ENCODE results near the gene CASK.

Gene CASK

GRCh38 chrX:41909068-41909467 is 14.3 kb downstream of the CASK start:
- no peak for DNase-seq (ENCODE audit: low spot score)

GRCh38 chrX:41906515-41907187 is 16.7 kb downstream of the CASK start:
- no peak for DNase-seq (ENCODE audit: low spot score)

- DNase-seq (ENCODE audit: low spot score) = no peak
Observed at GRCh38 chrX:41903544-41903943, 19.8 kb downstream of the CASK start.

DNA sequence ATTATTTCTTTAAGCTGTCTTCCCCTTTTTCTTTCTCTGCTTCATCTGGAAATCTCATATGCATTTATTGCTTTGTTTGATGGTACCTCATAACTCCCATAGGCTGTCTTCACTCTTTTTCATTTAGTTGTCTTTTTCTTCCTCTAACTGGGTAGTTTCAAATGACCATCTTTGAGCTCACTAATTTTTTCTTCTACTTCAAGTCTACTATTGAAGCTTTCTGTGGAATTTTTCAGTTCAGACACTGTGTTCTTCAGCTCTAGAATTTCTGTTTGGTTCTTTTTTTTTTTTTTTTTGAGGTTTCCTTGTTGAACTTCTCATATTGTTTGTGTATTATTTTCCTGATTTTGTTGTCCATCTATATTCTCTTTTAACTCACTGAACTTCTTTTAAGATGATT is 23.0 kb downstream of the CASK start:
- DNase-seq (ENCODE audit: low spot score) = no peak

DNA sequence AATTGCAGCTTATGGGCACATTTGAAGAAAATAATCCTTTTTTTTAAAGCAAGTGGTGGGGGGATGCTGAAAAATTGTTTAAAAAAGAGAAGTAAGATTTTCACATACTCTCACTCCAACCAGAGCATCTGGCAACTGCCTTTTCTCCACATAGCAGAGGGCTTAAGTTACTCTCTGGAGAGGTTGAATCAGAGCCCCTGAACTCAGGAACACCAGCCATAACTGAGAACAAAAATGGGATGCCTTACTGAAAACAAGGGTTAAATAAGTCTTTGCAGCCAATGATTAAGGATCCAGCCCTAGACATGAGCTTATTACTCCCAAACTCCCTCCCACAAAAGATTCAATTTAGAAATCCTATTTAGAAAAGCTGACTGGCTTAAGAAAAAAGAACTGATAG is 27.5 kb downstream of the CASK start:
- no peak for DNase-seq (ENCODE audit: low spot score)

GRCh38 chrX:41890026-41890423 is 33.3 kb downstream of the CASK start:
- DNase-seq (ENCODE audit: low spot score) = no peak

DNA sequence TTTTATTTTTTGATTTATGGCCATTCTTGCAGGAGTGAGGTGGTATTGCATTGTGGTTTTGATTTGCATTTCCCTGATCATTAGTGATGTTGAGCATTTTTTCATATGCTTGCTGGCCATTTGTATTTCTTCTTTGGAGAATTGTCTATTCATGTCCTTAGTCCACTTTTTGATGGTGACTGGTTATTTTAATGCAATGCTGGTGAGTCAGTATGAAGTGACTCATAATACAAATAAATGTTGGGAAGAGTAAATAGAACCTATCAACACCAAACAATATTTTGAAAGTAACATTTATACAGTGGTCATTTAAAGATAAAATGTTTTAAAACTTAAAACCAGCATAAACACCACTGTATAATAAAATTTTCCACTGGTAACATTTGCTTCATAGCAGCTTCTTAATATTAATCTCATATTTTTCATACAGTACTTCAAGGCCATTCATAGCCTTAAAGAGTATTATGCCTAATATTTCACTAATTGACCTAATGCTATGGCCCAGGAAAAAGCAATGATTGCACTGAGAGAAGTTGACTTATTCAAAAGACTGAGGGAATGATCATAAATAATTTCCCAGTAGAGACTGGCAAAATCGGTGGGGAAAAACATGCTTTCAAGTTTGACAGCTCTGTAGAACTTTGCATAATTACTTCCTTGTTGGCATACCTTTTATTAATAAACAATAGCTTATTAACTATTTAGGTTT is 33.9 kb downstream of the CASK start:
- DNase-seq (ENCODE audit: low spot score) = peak; percentile 2

- DNase-seq (ENCODE audit: low spot score) = no peak
Observed at GRCh38 chrX:41887691-41888090, 35.7 kb downstream of the CASK start.

DNA sequence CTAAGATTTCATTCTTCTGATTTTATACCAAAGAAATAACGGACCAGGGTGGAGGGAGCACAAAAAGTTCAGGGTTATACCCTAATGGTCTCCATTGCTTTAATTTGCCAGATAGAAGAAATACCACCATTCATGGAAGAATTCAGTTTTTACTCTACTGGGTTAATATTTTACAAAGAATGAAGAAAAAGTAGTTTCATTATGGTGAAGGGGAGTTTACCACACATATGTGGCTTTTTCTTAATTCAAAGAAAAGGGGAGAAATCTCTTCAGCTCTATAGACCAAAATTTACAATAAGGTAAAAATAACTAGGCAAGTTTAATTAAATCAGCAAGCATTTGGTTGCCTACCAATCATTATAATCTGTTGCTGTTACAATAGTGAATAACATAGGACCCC is 37.6 kb downstream of the CASK start:
- no peak for DNase-seq (ENCODE audit: low spot score)

- DNase-seq (ENCODE audit: low spot score) = no peak
Observed at GRCh38 chrX:41881166-41881565, 42.2 kb downstream of the CASK start.

- no peak for DNase-seq (ENCODE audit: low spot score)
Observed at GRCh38 chrX:41877167-41877566, 46.2 kb downstream of the CASK start.

- DNase-seq (ENCODE audit: low spot score) = no peak
Observed at GRCh38 chrX:41875142-41875541, 48.2 kb downstream of the CASK start.

GRCh38 chrX:41870719-41871151 is 52.6 kb downstream of the CASK start:
- DNase-seq (ENCODE audit: low spot score) = no peak

GRCh38 chrX:41868392-41868977 is 54.9 kb downstream of the CASK start:
- DNase-seq (ENCODE audit: low spot score) = no peak

GRCh38 chrX:41863343-41864203 is 59.8 kb downstream of the CASK start:
- DNase-seq (ENCODE audit: low spot score) = no peak

GRCh38 chrX:41862562-41863184 is 60.7 kb downstream of the CASK start:
- no peak for DNase-seq (ENCODE audit: low spot score)

DNA sequence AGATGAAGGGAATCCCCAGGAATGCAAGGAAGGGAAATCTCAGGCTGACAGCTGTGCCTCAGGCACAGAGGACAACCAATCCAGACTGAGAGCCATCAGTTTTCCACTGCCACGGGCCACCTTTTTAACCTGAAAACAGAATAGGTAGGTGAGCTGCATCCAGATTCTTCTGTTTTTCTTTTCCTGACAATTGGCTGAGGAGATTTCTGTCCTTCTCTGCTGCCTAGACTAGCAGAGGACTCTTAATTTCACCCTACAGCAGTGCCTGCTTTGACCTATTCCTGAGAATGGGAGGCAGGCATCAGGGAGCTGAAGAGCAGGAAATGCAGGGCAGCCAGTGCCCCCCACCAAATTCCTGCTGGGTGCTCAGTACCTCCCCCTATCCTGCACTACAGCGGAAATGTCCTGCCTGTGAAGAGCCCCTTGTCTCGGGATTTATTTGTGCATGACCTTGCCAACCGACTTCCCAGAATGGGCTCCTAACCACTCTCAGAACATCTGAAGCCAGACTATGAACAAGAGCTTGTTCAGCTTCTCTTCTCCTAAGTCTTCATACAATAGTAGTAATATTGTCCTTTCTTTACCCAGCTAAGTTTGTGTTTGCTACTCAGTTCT is 65.1 kb downstream of the CASK start:
- no peak for DNase-seq (ENCODE audit: low spot score)

DNA sequence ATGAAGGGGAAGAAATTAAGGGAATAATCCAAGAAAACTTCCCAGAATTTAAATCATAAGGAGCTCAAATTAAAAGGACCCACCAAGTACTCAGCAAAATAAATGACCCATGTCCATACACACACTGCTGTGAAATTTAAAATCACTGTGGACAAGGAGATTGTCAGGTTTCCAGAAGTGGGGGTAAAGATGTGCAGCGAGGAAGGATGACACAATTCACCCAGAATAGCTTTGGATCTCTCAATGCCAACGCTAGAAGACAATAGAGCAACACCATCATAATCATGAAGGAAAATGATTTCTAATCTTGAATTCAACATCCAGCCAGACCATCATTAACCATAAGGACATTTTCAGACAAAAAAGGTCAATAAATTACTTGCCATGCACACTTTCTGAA is 65.7 kb downstream of the CASK start:
- no peak for DNase-seq (ENCODE audit: low spot score)

DNA sequence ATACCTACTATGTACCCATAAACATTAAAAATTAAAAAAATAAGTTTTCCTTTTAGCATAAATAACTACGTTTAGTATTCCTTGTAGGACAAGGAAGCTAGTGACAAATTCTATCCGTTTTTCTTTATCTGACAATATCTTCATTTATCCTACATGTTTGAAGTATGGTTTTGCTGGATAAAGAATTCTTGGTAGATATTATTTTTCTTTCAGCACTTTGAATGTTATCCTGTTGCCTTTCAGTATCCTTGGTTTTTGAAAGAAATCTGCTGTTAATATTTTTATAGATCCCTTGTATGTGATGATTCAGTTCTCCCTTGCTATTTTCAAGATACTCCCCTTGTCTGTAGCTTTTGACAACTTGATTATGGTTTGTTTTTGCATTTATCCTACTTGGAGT is 76.6 kb downstream of the CASK start:
- DNase-seq (ENCODE audit: low spot score) = no peak

DNA sequence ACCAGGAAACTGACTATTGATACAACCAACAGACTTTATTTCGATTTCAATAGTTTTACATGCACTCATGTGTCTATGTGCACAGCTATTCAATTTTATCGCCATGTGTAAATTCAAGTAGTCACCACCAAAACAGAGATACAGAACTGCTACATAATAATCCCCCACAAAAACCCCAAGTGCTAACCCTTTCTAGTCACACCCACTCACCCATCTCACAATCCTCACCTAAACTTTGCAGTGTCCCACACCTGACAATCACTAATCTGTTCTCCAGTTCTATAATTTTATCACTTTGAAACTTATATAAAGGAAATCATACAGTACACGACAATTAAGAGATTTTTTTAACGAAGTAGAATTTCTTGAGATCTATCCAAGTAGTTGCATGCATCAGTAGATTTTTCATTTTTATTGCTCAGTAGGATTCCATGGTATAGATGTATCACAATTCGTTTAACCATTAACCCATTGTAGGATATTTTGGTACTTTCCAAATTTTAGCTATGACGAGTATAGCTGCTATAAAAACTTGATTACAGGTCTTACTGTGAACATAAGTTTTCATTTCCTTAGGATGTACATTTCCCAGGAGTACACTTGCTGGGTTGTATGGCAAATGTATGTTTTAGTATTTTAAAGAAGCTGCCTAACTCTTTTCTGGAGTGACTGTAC is 85.9 kb downstream of the CASK start:
- DNase-seq (ENCODE audit: low spot score) = no peak

- DNase-seq (ENCODE audit: low spot score) = no peak
Observed at GRCh38 chrX:41828826-41829225, 94.5 kb downstream of the CASK start.

Data from kidney capillary endothelial cell (primary cell).